ENCODE results near the gene PDS5A. TPM values are rescaled to one million over a fixed set of nuclear protein-coding genes. Genes with fewer than 3 reads are reported as not detected.

Gene PDS5A
- total and polyA plus RNA-seq, 2 of the 13 experiments (the other 11 are each of a cell fraction or from before 2014, with no cell fraction given) = 31.8 to 57.0 TPM

GRCh38 chr4:39893693-39894072, 84.0 kb downstream of the PDS5A start (continued):
- TF ChIP-seq ZHX1 (CRISPR knock-in tag; IDR thresholded peaks at IDR 0.05; ENCODE audit: low read depth) (no peak), ZBED4 (CRISPR knock-in tag; IDR thresholded peaks at IDR 0.05; ENCODE audit: borderline replicate concordance) (no peak), SIN3B (IDR thresholded peaks at IDR 0.05; ENCODE audit: low read length) (no peak), STAT5B (CRISPR knock-in tag; IDR thresholded peaks at IDR 0.05) (no peak), NFYC (CRISPR knock-in tag; IDR thresholded peaks at IDR 0.05) (no peak), ZNF468 (CRISPR knock-in tag; IDR thresholded peaks at IDR 0.05) (no peak), ZNF780A (CRISPR knock-in tag; IDR thresholded peaks at IDR 0.05) (no peak), LBX2 (CRISPR knock-in tag; IDR thresholded peaks at IDR 0.05; ENCODE audit: borderline replicate concordance) (no peak), MTA3 (CRISPR knock-in tag; IDR thresholded peaks at IDR 0.05) (no peak), GMEB1 (CRISPR knock-in tag; IDR thresholded peaks at IDR 0.05; ENCODE audit: borderline replicate concordance) (no peak), ZBTB7B (CRISPR knock-in tag; IDR thresholded peaks at IDR 0.05) (no peak), NPAS2 (CRISPR knock-in tag; IDR thresholded peaks at IDR 0.05; ENCODE audit: borderline replicate concordance) (no peak), ZNF660 (CRISPR knock-in tag; IDR thresholded peaks at IDR 0.05; ENCODE audit: borderline replicate concordance, low read depth) (no peak)

Data from HepG2 (cell line).